ENCODE results near the gene ZNF385B. TPM values are rescaled to one million over a fixed set of nuclear protein-coding genes. Genes with fewer than 3 reads are reported as not detected.

ZNF385B gene
- total RNA-seq, 1 donor = 1.1 TPM

DNA sequence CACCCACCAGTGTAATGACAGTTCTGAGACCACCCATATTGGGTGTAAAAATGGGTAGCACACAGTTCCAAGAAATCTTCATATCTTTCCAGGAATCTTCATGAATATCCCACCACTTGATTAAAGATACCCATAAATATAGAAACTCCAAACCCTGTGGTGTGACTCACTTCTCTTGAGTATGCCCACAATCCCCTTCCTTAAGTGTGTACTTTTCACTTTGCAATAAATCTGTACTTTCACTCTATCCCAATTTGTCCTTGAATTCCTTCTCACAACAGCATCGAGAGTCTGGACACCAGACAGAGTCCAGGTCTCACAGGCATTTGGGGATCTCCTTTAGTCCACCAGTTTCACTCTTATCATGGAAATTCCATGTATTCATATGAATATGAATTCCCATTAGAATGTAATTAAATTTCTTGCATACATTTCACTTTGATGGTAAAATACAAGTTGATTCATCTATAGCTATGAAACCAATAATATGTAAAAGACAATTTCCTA lies 309.8 kb downstream of the ZNF385B start:
- TF ChIP-seq, protein P1, sequence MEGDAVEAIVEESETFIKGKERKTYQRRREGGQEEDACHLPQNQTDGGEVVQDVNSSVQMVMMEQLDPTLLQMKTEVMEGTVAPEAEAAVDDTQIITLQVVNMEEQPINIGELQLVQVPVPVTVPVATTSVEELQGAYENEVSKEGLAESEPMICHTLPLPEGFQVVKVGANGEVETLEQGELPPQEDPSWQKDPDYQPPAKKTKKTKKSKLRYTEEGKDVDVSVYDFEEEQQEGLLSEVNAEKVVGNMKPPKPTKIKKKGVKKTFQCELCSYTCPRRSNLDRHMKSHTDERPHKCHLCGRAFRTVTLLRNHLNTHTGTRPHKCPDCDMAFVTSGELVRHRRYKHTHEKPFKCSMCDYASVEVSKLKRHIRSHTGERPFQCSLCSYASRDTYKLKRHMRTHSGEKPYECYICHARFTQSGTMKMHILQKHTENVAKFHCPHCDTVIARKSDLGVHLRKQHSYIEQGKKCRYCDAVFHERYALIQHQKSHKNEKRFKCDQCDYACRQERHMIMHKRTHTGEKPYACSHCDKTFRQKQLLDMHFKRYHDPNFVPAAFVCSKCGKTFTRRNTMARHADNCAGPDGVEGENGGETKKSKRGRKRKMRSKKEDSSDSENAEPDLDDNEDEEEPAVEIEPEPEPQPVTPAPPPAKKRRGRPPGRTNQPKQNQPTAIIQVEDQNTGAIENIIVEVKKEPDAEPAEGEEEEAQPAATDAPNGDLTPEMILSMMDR (IDR thresholded peaks at IDR 0.05; ENCODE audit: extremely low read depth, low read depth, low read length) = no peak
- no peak overlapping the region for H3K4me2 ChIP-seq (ENCODE audit: insufficient read depth, low read length)
- H3K79me2 ChIP-seq (ENCODE audit: insufficient read depth, low read length) = no peaks in the 10 kb centered on the region
- no peak overlapping the region for H3K27ac ChIP-seq (ENCODE audit: low read depth, low read length)
- no peaks in the 10 kb centered on the region for H3K27me3 ChIP-seq (ENCODE audit: insufficient read depth, low read length)
- H3K9me3 ChIP-seq (ENCODE audit: low read depth, low read length) = no peaks in the 10 kb centered on the region
- no peaks in the 10 kb centered on the region for H4K20me1 ChIP-seq (ENCODE audit: insufficient read depth, low read length)
- no peak for DNase-seq (ENCODE audit: insufficient read length, low spot score, missing footprints)
- no peaks in the 10 kb centered on the region for H3K36me3 ChIP-seq (ENCODE audit: insufficient read depth, low read length)
- no peak overlapping the region for H2AFZ ChIP-seq (ENCODE audit: low read length)
- no peak overlapping the region for H3K4me3 ChIP-seq (ENCODE audit: insufficient read depth, low read length)
- no peaks in the 10 kb centered on the region for H3K4me1 ChIP-seq (ENCODE audit: insufficient read depth, low read length)

DNA sequence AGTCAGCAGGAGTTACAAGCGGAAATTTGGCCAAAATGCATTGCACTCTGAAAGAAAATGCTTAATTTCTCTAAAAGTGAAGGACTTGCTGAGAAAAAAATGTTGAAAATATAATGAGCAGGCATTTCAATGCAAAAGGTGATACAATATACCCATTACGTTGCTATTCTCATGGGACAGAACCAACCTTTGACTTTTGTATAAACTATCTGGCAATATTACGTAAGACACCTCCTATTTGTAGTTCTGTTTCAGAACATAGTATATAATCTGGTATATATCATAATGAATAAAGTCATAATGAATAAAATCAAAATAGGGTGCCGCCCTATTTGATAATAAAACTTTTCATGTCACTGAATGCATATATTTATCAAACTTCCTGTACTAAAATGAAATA lies 310.6 kb downstream of the ZNF385B start:
- Histone ChIP-seq H3K4me3 (ENCODE audit: insufficient read depth, low read length) (no peak overlapping the region), H3K9me3 (ENCODE audit: low read depth, low read length) (no peaks in the 10 kb centered on the region), H3K4me2 (ENCODE audit: insufficient read depth, low read length) (no peak overlapping the region), H3K79me2 (ENCODE audit: insufficient read depth, low read length) (no peaks in the 10 kb centered on the region), H4K20me1 (ENCODE audit: insufficient read depth, low read length) (no peaks in the 10 kb centered on the region), H3K27ac (ENCODE audit: low read depth, low read length) (no peak overlapping the region), H3K36me3 (ENCODE audit: insufficient read depth, low read length) (no peaks in the 10 kb centered on the region), H3K27me3 (ENCODE audit: insufficient read depth, low read length) (no peaks in the 10 kb centered on the region), H2AFZ (ENCODE audit: low read length) (no peak overlapping the region), H3K4me1 (ENCODE audit: insufficient read depth, low read length) (no peaks in the 10 kb centered on the region)
- no peak for DNase-seq (ENCODE audit: insufficient read length, low spot score, missing footprints)
- TF ChIP-seq, protein P1 (IDR thresholded peaks at IDR 0.05; ENCODE audit: extremely low read depth, low read depth, low read length) = no peak

DNA sequence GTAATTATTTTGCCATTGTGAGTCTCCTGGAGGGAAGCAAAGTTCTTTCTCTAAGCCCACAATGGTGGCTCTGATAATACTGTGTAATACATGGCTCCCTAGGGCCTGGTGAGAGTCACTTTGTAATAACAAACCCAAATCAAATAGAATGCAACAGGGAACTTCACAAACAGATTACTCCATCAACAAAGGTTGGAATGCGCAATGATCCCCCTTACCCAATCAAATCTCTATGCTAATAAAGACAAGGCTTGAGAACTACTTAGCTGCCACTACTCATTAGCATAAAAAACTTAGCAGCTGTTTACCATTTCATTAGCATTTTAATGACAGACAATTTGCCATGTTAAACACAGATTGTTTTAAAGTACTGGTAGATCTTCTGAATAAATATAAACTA lies 311.2 kb downstream of the ZNF385B start:
- DNase-seq (ENCODE audit: insufficient read length, low spot score, missing footprints) = no peak
- H3K4me2 ChIP-seq (ENCODE audit: insufficient read depth, low read length) = no peak overlapping the region
- H3K27ac ChIP-seq (ENCODE audit: low read depth, low read length) = no peak overlapping the region
- no peak overlapping the region for H2AFZ ChIP-seq (ENCODE audit: low read length)
- H3K79me2 ChIP-seq (ENCODE audit: insufficient read depth, low read length) = no peaks in the 10 kb centered on the region
- H4K20me1 ChIP-seq (ENCODE audit: insufficient read depth, low read length) = no peaks in the 10 kb centered on the region
- no peak overlapping the region for H3K4me3 ChIP-seq (ENCODE audit: insufficient read depth, low read length)
- H3K4me1 ChIP-seq (ENCODE audit: insufficient read depth, low read length) = no peaks in the 10 kb centered on the region
- H3K9me3 ChIP-seq (ENCODE audit: low read depth, low read length) = no peaks in the 10 kb centered on the region
- TF ChIP-seq, protein P1 (IDR thresholded peaks at IDR 0.05; ENCODE audit: extremely low read depth, low read depth, low read length) = no peak
- H3K27me3 ChIP-seq (ENCODE audit: insufficient read depth, low read length) = no peaks in the 10 kb centered on the region
- H3K36me3 ChIP-seq (ENCODE audit: insufficient read depth, low read length) = no peaks in the 10 kb centered on the region

DNA sequence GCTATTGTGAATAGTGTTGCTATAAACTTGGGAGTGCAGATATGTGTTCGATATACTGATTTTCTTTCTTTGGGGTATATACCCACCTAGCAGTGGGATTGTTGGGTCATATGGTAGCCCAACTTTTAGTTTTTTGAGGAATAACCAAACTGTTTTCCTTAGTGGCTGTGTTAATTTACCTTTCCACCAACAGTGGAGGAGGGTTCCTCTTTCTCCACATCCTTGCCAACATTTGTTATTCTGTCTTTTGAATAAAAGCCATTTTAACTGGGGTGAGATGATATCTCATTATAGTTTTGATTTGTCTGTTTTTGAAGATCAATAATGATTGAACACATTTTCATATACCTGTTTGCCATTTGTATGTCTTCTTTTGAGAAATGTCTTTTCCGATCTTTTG lies 314.8 kb downstream of the ZNF385B start:
- Histone ChIP-seq H4K20me1 (ENCODE audit: insufficient read depth, low read length) (no peaks in the 10 kb centered on the region), H3K4me3 (ENCODE audit: insufficient read depth, low read length) (no peak overlapping the region), H3K4me2 (ENCODE audit: insufficient read depth, low read length) (no peak overlapping the region), H3K9me3 (ENCODE audit: low read depth, low read length) (no peaks in the 10 kb centered on the region), H3K79me2 (ENCODE audit: insufficient read depth, low read length) (no peaks in the 10 kb centered on the region), H3K27ac (ENCODE audit: low read depth, low read length) (no peak overlapping the region), H2AFZ (ENCODE audit: low read length) (no peak overlapping the region), H3K27me3 (ENCODE audit: insufficient read depth, low read length) (no peaks in the 10 kb centered on the region), H3K4me1 (ENCODE audit: insufficient read depth, low read length) (peaks cover 6% of the 10 kb centered on the region), H3K36me3 (ENCODE audit: insufficient read depth, low read length) (no peaks in the 10 kb centered on the region)
- DNase-seq (ENCODE audit: insufficient read length, low spot score, missing footprints) = no peak
- TF ChIP-seq, protein P1 (IDR thresholded peaks at IDR 0.05; ENCODE audit: extremely low read depth, low read depth, low read length) = no peak

All from osteoblast (primary cell).